ENCODE measurements around the gene MPG. TPM values are rescaled to one million over a fixed set of nuclear protein-coding genes. Genes with fewer than 3 reads are reported as not detected.
"Not testable (repeated sequence)": the region's sequence is repeated elsewhere in the genome, so short reads cannot be mapped to it uniquely, and the experiment has no call there.

Gene MPG
- total and polyA plus RNA-seq, 2 donors from 2014 or later: 40.8 to 54.3 TPM

DNA sequence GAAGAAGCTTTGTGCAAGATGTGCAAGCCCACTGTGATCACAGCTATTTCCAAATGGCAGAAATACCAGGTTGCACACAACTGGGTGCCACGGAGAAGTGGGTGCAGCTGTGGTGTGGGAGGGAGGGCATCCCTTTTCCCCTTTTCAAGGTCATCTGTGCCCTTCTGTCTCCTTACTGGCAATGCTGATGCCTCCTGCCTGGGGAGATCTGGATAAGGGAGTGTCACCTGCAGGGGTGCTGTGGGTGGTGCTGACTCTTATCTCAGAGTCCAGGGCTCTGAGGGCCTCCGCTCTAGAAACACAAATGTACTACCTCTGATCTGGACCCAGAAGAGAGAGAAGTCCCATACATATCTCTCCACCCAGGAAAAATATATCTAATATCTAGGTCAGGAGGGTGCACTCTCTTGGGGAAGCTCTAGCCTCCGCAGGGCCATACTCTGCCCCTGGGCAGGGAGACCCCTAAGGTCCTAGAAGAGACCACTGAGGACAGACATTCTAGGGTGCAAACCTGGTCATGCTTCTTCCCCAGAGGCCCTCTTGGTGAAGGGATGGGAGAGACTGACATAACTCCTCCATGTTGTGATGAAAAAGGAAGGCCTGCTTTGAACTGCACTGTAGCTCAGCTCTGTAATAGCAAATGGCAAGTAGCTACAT lies 41.9 kb downstream of the MPG start:
- Histone ChIP-seq H3K36me3 (ENCODE audit: control insufficient read depth in 2 of 3, insufficient read depth in 3 of 3, low read length in 3 of 3) (peaks cover 0 to 12% (median 0%) of the 10 kb centered on the region in 3 donors), H3K9ac (ENCODE audit: low read length in 3 of 3) (no peak overlapping the region), H3K27me3 (ENCODE audit: control insufficient read depth, insufficient read depth, low read length) (no peaks in the 10 kb centered on the region), H3K27ac (ENCODE audit: low read depth in 2 of 2, low read length in 2 of 2) (no peak overlapping the region), H3K9me3 (ENCODE audit: control insufficient read depth in 2 of 3, insufficient read depth in 1 of 3, low read length in 3 of 3) (no peaks in the 10 kb centered on the region), H3K4me3 (ENCODE audit: low read length in 3 of 3) (no peak overlapping the region), H3K4me1 (ENCODE audit: control insufficient read depth in 2 of 3, insufficient read depth in 2 of 3, low read depth in 1 of 3, low read length in 3 of 3) (no peaks in the 10 kb centered on the region)
- intact Hi-C loops (cut with DNase I): no loop called here
- DNase-seq (no peak), FAIRE-seq (no peak)
- TF ChIP-seq, protein P1, sequence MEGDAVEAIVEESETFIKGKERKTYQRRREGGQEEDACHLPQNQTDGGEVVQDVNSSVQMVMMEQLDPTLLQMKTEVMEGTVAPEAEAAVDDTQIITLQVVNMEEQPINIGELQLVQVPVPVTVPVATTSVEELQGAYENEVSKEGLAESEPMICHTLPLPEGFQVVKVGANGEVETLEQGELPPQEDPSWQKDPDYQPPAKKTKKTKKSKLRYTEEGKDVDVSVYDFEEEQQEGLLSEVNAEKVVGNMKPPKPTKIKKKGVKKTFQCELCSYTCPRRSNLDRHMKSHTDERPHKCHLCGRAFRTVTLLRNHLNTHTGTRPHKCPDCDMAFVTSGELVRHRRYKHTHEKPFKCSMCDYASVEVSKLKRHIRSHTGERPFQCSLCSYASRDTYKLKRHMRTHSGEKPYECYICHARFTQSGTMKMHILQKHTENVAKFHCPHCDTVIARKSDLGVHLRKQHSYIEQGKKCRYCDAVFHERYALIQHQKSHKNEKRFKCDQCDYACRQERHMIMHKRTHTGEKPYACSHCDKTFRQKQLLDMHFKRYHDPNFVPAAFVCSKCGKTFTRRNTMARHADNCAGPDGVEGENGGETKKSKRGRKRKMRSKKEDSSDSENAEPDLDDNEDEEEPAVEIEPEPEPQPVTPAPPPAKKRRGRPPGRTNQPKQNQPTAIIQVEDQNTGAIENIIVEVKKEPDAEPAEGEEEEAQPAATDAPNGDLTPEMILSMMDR (IDR thresholded peaks at IDR 0.05; ENCODE audit: borderline replicate concordance, extremely low read depth, insufficient read depth): no peak

DNA sequence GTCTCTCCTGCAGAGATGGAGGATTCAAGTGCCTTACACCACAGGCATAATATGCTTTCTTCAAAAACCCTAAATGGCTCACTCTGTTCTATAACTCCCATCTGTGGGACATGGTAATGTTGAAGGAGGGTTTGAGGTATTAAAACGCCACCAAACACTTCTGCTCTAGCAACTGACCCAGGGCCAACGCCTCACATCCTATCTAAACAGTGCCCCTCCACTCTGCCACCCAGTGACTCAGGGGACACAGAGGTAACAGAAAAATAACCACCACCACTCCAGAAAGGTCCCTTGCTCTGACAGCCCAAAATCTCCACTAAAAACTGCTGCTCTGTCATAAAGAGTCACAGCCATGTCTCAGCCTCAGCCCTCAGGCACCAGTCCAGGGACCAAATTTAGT lies 42.7 kb downstream of the MPG start:
- no peaks in the 10 kb centered on the region for H3K27me3 ChIP-seq (ENCODE audit: control insufficient read depth, insufficient read depth, low read length)
- no peaks in the 10 kb centered on the region for H3K9me3 ChIP-seq (ENCODE audit: control insufficient read depth in 2 of 3, insufficient read depth in 1 of 3, low read length in 3 of 3)
- intact Hi-C loops (cut with DNase I): no loop called here
- H3K27ac ChIP-seq (ENCODE audit: low read depth in 2 of 2, low read length in 2 of 2): no peak overlapping the region
- H3K4me1 ChIP-seq (ENCODE audit: control insufficient read depth in 2 of 3, insufficient read depth in 2 of 3, low read depth in 1 of 3, low read length in 3 of 3): no peaks in the 10 kb centered on the region
- no peak for DNase-seq
- FAIRE-seq: no peak
- H3K36me3 ChIP-seq (ENCODE audit: control insufficient read depth in 2 of 3, insufficient read depth in 3 of 3, low read length in 3 of 3): peaks cover 0 to 10% (median 0%) of the 10 kb centered on the region in 3 donors
- H3K9ac ChIP-seq (ENCODE audit: low read length in 3 of 3): no peak overlapping the region
- TF ChIP-seq, protein P1 (IDR thresholded peaks at IDR 0.05; ENCODE audit: borderline replicate concordance, extremely low read depth, insufficient read depth): no peak
- no peak overlapping the region for H3K4me3 ChIP-seq (ENCODE audit: low read length in 3 of 3)

DNA sequence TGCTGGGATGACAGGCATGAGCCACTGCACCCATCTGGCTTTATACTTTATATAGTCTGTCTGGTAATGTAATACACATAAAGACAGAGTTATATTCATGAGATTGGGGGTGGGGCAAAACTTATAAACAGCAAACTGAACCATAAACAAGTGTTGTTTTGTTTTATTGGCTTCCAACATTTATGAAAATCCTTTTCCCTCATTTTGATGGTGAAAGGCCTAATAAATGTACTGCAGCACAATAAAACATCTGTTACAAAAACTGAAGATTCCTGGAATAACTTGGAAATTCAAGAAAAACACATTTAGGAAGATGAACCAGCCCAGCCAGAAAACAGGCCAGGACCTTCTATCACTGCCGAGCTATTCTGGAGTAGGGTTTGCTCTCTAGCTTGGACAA lies 44.3 kb downstream of the MPG start:
- H3K4me1 ChIP-seq (ENCODE audit: control insufficient read depth in 2 of 3, insufficient read depth in 2 of 3, low read depth in 1 of 3, low read length in 3 of 3): no peaks in the 10 kb centered on the region
- H3K9me3 ChIP-seq (ENCODE audit: control insufficient read depth in 2 of 3, insufficient read depth in 1 of 3, low read length in 3 of 3): no peaks in the 10 kb centered on the region
- H3K27ac ChIP-seq (ENCODE audit: low read depth in 2 of 2, low read length in 2 of 2): no peak overlapping the region
- no peak overlapping the region for H3K9ac ChIP-seq (ENCODE audit: low read length in 3 of 3)
- intact Hi-C loops (cut with DNase I): no loop called here
- no peak for FAIRE-seq
- no peaks in the 10 kb centered on the region for H3K27me3 ChIP-seq (ENCODE audit: control insufficient read depth, insufficient read depth, low read length)
- TF ChIP-seq, protein P1 (IDR thresholded peaks at IDR 0.05; ENCODE audit: borderline replicate concordance, extremely low read depth, insufficient read depth): no peak
- no peak overlapping the region for H3K4me3 ChIP-seq (ENCODE audit: low read length in 3 of 3)
- H3K36me3 ChIP-seq (ENCODE audit: control insufficient read depth in 2 of 3, insufficient read depth in 3 of 3, low read length in 3 of 3): peaks cover 0 to 3% (median 0%) of the 10 kb centered on the region in 3 donors
- peak in 1 of 5 donors; percentile 51 for DNase-seq

DNA sequence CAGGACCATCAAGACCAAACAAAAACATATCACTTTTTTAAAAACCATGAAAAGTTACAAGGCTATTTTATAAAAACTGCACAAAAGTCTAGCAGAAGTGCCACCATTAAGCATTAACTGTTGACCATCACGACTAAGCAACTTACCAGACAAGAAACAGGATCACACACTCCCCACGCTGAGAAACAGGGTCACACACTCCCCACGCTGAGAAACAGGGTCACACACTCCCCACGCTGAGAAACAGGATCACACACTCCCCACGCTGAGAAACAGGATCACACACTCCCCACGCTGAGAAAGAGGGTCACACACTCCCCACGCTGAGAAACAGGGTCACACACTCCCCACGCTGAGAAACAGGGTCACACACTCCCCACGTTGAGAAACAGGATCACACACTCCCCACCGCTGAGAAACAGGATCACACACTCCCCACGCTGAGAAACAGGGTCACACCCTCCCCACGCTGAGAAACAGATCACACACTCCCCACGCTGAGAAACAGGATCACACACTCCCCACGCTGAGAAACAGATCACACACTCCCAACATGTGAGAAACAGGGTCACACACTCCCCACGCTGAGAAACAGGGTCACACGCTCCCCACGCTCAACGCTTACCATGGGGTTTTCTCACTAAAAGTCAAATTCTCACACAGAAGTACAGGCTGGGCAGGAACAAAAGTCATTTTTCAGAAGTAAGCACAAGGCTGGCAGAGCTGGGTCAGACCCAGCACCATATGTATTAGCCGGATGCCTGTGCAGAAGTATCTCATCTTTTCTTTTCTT lies 45.7 kb downstream of the MPG start:
- H3K27ac ChIP-seq (ENCODE audit: low read depth in 2 of 2, low read length in 2 of 2); H3K9me3 ChIP-seq (ENCODE audit: control insufficient read depth in 2 of 3, insufficient read depth in 1 of 3, low read length in 3 of 3); DNase-seq; H3K9ac ChIP-seq (ENCODE audit: low read length in 3 of 3); intact Hi-C loops (cut with DNase I); FAIRE-seq; H3K27me3 ChIP-seq (ENCODE audit: control insufficient read depth, insufficient read depth, low read length); H3K4me1 ChIP-seq (ENCODE audit: control insufficient read depth in 2 of 3, insufficient read depth in 2 of 3, low read depth in 1 of 3, low read length in 3 of 3); H3K36me3 ChIP-seq (ENCODE audit: control insufficient read depth in 2 of 3, insufficient read depth in 3 of 3, low read length in 3 of 3); H3K4me3 ChIP-seq (ENCODE audit: low read length in 3 of 3): not testable (repeated sequence)
